Measurements from ENCODE around the gene HOXC4.
"Not testable (repeated sequence)": the region's sequence is repeated elsewhere in the genome, so short reads cannot be mapped to it uniquely, and the experiment has no call there.

HOXC4 gene

GRCh38 chr12:54095928-54096327, 42.3 kb downstream of the HOXC4 start:
- not testable (repeated sequence) for DNase-seq

DNA sequence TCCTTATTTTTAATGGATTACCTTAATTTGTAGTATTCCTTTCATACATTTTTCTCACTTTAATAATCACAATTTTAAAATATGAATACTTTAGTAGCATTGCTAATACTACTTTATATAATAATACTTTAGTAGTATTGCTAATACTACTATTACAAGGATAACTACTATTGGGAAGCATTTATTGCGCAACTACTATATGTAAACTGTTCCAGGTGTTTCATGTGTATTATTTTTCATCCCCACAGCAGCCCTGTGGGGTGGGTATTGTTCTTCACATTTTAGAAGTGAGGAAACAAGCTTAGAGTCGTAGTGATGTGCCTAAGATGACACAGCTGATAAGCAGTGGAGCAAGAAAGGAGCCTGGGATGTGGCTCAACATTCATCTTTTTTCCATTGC, 45.0 kb downstream of the HOXC4 start:
- not testable (repeated sequence) for DNase-seq

DNA sequence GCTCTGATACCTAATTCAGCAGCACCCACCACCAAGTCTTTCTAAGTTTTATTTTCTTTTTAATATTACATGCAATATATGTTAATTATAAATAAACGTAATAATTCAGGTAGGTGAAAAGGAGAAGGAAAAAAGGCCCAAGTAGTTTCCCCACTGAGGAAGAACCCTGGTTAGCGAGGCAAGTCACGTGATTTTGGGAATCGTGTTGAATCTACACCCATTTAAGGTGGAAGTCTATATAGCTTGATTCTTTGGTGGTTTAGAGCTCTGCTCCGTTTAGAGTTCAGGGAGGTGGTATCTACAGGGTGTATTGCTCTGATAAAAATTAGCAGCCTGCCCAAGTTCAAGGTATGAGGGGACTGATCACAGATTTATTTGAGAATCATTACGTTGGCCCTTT, 47.0 kb downstream of the HOXC4 start:
- not testable (repeated sequence) for DNase-seq

GRCh38 chr12:54102223-54102622, 48.6 kb downstream of the HOXC4 start:
- not testable (repeated sequence) for DNase-seq

DNA sequence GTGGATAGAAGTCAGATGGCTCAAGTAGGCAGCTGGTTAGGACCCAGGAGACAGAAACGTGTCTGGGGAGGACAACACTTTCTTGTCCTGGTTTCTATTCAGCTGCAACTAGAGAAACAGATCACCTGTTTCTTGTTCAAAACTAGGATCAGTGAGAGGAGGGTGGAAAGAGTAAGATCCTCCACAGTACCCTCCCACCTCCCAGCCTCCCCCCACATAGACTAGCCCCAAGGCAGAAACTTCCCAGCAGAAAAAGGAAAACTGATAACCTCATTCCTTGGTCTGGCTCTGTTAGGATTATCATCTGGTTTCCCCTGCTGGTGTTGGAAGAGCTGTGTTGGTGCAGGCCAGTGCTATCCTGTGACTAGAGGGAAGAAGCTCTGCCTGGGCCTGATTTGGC, 50.2 kb downstream of the HOXC4 start:
- not testable (repeated sequence) for DNase-seq

All from T1000 (cell line).